Astrocyte (in vitro differentiated cells and primary cell): ENCODE results near the gene CAMK1G. TPM values are rescaled to one million over a fixed set of nuclear protein-coding genes. Genes with fewer than 3 reads are reported as not detected.

Experiments used
- DNase-seq: peaks from one replicate; pipeline ENCODE4 v3.0.0-alpha.2; 2010; ENCODE audit warnings: low read depth
- FAIRE-seq: peaks from 2 replicates; lab custom pipeline; 2011; peaks lifted over from hg19 to GRCh38; lab: Jason Lieb, UNC
- H2AFZ ChIP-seq: 2 replicates; pipeline ENCODE4 v1.6.0; 2012; ENCODE audit warnings: low read depth, low read length, inconsistent platforms
- H3K27ac ChIP-seq: 2 replicates; pipeline ENCODE4 v1.5.1; 2011; ENCODE audit warnings: low read depth, low read length, inconsistent platforms
- H3K27me3 ChIP-seq: 2 replicates; pipeline ENCODE4 v1.6.0; 2011; ENCODE audit warnings: low read length, inconsistent platforms; ENCODE audit not compliant: insufficient read depth
- H3K36me3 ChIP-seq: 2 replicates; pipeline ENCODE4 v1.5.1; 2011; ENCODE audit warnings: low read length, inconsistent platforms; ENCODE audit not compliant: insufficient read depth
- H3K4me1 ChIP-seq: 2 replicates; pipeline ENCODE4 v1.5.1; 2011; ENCODE audit warnings: low read length, inconsistent platforms; ENCODE audit not compliant: insufficient read depth
- H3K4me2 ChIP-seq: 2 replicates; pipeline ENCODE4 v1.6.0; 2012; ENCODE audit warnings: low read length, inconsistent platforms
- H3K4me3 ChIP-seq: 2 replicates; pipeline ENCODE4 v1.5.1; 2011; ENCODE audit warnings: low read depth, mild to moderate bottlenecking, low read length, inconsistent platforms; ENCODE audit not compliant: insufficient read depth
- H3K79me2 ChIP-seq: 2 replicates; pipeline ENCODE4 v1.6.0; 2012; ENCODE audit warnings: mild to moderate bottlenecking, low read length, inconsistent platforms; ENCODE audit not compliant: insufficient read depth
- H3K9ac ChIP-seq: 2 replicates; pipeline ENCODE4 v1.6.0; 2012; ENCODE audit warnings: mild to moderate bottlenecking, low read length, inconsistent platforms
- H3K9me3 ChIP-seq: 2 replicates; pipeline ENCODE4 v1.5.1; 2012; ENCODE audit warnings: low read depth, mild to moderate bottlenecking, low read length, inconsistent platforms; ENCODE audit not compliant: insufficient read depth
- H4K20me1 ChIP-seq: 2 replicates; pipeline ENCODE4 v1.6.0; 2012; ENCODE audit warnings: low read length, inconsistent platforms; ENCODE audit not compliant: insufficient read depth
- H3K27ac Mint-ChIP-seq: one replicate; pipeline ENCODE4 v1.8.0; 2021; ENCODE audit warnings: mild to moderate bottlenecking, mixed read lengths; ENCODE audit not compliant: unreplicated experiment
- H3K27me3 Mint-ChIP-seq: one replicate; pipeline ENCODE4 v1.8.0; 2021; ENCODE audit warnings: low read depth, mixed read lengths; ENCODE audit not compliant: unreplicated experiment
- H3K36me3 Mint-ChIP-seq: one replicate; pipeline ENCODE4 v1.8.0; 2021; ENCODE audit warnings: low read depth, mixed read lengths; ENCODE audit not compliant: unreplicated experiment
- H3K4me1 Mint-ChIP-seq: one replicate; pipeline ENCODE4 v1.8.0; 2021; ENCODE audit warnings: low read depth, mixed read lengths; ENCODE audit not compliant: unreplicated experiment
- H3K4me3 Mint-ChIP-seq: one replicate; pipeline ENCODE4 v1.8.0; 2021; ENCODE audit warnings: mild to moderate bottlenecking, moderate library complexity, mixed read lengths; ENCODE audit not compliant: unreplicated experiment
- H3K9me3 Mint-ChIP-seq: one replicate; pipeline ENCODE4 v1.8.0; 2021; ENCODE audit warnings: mild to moderate bottlenecking, mixed read lengths; ENCODE audit not compliant: unreplicated experiment
- EZH2 ChIP-seq: IDR thresholded peaks from 2 replicates; pipeline ENCODE4 v1.6.1; 2012; ENCODE audit warnings: mild to moderate bottlenecking, low read length, inconsistent platforms; ENCODE audit not compliant: insufficient read depth
- total RNA-seq: library from RNA; stranded (reverse); gene quantifications from 2 replicates; pipeline ENCODE4 v1.2.1, GENCODE V29; 2021
- TF ChIP-seq, protein P1 (sequence below): IDR thresholded peaks from 2 replicates; pipeline ENCODE4 v1.5.1; 2011; ENCODE audit warnings: low read depth, mild to moderate bottlenecking, inconsistent platforms, low read length, moderate library complexity; ENCODE audit not compliant: insufficient read depth

Gene CAMK1G
- total RNA-seq, 1 donor from 2014 or later = 0.45 TPM

DNA sequence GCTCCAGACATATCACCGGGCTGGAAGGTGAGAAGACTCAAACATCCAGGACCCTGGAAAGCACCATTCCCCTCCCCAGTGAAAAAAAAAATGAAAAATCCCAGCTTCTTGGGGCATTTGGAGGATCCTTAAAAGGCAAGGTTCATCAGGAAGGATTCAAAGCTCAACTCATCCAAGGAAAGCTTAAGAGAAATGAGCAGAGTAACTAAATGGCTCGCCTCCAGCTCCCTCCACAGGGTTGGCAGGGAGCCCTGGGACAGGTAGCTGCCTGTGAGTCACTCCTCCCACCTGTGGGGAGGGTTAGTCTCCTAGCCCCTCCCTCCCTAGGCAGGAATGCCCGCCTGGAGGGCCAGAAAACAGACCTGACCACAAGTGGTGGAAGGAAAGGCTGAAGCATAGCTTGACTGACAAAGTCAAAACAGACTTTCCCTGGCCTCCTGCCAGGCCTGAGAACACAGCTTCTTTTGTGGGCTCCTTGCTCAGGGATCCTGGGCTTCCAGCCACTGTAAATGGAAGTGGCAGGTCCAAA lies 69.4 kb downstream of the CAMK1G start:
- no peaks in the 10 kb centered on the region for H3K36me3 ChIP-seq
- Mint-ChIP-seq H3K27me3 (peaks cover 11% of the 10 kb centered on the region), H3K27ac (no peak overlapping the region), H3K4me3 (no peak overlapping the region), H3K4me1 (peaks cover 49% of the 10 kb centered on the region), H3K9me3 (no peaks in the 10 kb centered on the region), H3K36me3 (no peaks in the 10 kb centered on the region)
- H3K27ac ChIP-seq = no peak overlapping the region
- H3K4me2 ChIP-seq = peak overlapping the region; percentile 28
- no peak overlapping the region for H3K9ac ChIP-seq
- no peaks in the 10 kb centered on the region for H4K20me1 ChIP-seq
- no peaks in the 10 kb centered on the region for H3K27me3 ChIP-seq
- FAIRE-seq = no peak
- H3K4me3 ChIP-seq = no peak overlapping the region
- H2AFZ ChIP-seq = no peak overlapping the region
- peaks cover 63% of the 10 kb centered on the region for H3K4me1 ChIP-seq
- H3K79me2 ChIP-seq = no peaks in the 10 kb centered on the region
- H3K9me3 ChIP-seq = no peaks in the 10 kb centered on the region
- peak; percentile 67 for DNase-seq
- TF ChIP-seq, protein P1, sequence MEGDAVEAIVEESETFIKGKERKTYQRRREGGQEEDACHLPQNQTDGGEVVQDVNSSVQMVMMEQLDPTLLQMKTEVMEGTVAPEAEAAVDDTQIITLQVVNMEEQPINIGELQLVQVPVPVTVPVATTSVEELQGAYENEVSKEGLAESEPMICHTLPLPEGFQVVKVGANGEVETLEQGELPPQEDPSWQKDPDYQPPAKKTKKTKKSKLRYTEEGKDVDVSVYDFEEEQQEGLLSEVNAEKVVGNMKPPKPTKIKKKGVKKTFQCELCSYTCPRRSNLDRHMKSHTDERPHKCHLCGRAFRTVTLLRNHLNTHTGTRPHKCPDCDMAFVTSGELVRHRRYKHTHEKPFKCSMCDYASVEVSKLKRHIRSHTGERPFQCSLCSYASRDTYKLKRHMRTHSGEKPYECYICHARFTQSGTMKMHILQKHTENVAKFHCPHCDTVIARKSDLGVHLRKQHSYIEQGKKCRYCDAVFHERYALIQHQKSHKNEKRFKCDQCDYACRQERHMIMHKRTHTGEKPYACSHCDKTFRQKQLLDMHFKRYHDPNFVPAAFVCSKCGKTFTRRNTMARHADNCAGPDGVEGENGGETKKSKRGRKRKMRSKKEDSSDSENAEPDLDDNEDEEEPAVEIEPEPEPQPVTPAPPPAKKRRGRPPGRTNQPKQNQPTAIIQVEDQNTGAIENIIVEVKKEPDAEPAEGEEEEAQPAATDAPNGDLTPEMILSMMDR = no peak
- TF ChIP-seq EZH2 = no peak

DNA sequence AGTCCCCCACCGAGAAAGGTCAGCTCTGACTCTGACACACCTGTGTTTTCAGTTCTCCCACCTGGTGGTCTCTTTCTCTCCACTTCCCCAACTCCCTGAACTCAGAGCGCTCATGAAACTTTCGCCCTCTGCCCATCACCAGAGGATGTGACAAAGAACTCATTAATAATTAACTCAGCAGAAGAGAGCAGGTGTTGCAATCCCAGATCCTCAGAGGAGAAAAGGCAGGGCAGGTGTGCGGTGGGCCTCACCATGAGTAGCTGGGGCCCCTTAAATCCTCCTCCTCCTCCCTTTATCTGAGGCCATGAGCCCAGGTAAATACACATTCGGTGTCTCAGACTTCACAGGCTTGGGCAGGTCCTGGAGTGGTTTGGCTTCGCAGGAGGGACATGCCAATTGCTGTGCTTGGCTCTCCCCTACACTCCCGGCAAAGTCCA lies 70.4 kb downstream of the CAMK1G start:
- H3K9ac ChIP-seq = no peak overlapping the region
- no peaks in the 10 kb centered on the region for H3K36me3 ChIP-seq
- TF ChIP-seq, protein P1 = no peak
- no peak for TF ChIP-seq EZH2
- Mint-ChIP-seq H3K36me3 (no peaks in the 10 kb centered on the region), H3K9me3 (no peaks in the 10 kb centered on the region), H3K27ac (no peak overlapping the region), H3K27me3 (peaks cover 11% of the 10 kb centered on the region), H3K4me1 (peaks cover 41% of the 10 kb centered on the region), H3K4me3 (no peak overlapping the region)
- no peaks in the 10 kb centered on the region for H4K20me1 ChIP-seq
- no peak overlapping the region for H3K27ac ChIP-seq
- no peak for DNase-seq
- no peak overlapping the region for H2AFZ ChIP-seq
- peaks cover 53% of the 10 kb centered on the region for H3K4me1 ChIP-seq
- FAIRE-seq = no peak
- no peaks in the 10 kb centered on the region for H3K27me3 ChIP-seq
- H3K4me2 ChIP-seq = no peak overlapping the region
- no peaks in the 10 kb centered on the region for H3K9me3 ChIP-seq
- H3K79me2 ChIP-seq = no peaks in the 10 kb centered on the region
- no peak overlapping the region for H3K4me3 ChIP-seq

DNA sequence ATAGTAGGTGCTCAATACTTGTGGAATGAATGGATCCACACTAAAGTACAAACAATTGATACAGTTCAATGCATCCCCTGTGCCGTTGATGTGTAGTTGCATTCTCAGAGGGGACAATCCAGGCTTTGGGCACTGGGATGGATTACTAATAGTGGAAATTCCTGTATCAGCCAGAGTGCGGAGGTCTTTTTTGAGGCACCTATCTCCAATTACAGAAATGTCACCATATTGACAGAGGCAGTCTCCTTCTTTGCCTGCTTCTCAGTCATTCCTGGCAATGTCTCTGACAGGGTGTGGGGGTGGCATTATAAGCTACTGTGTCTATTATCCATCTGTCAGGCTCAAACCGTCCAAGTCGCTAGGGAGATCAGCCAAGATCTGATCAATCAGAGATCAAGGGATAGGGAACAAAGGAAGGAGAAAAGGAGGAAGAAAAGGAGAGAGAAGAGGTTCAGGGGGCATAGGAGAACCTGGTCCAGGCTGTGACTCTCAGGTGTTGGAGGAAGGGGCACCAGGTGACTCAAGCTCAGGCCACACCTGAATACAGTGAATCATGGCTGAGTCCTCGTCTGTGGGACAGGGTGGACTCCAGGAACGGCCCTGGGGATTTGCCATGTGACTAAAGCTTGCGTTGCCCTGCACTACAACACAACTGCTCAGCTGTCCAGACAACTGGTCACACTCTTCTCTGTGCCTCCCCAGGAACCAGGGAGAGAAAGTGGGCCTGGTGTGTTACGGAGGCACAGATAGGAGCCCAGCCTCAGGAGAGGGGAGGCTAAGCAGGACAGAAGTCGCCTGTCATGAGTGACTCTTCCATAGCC lies 72.1 kb downstream of the CAMK1G start:
- Mint-ChIP-seq H3K27ac (peak overlapping the region; percentile 45), H3K4me1 (peaks cover 33% of the 10 kb centered on the region), H3K27me3 (peaks cover 11% of the 10 kb centered on the region), H3K36me3 (no peaks in the 10 kb centered on the region), H3K4me3 (no peak overlapping the region), H3K9me3 (no peaks in the 10 kb centered on the region)
- DNase-seq = no peak
- Histone ChIP-seq H3K36me3 (no peaks in the 10 kb centered on the region), H3K27me3 (no peaks in the 10 kb centered on the region), H3K4me1 (peaks cover 37% of the 10 kb centered on the region), H3K4me3 (no peak overlapping the region), H3K27ac (no peak overlapping the region), H3K9me3 (no peaks in the 10 kb centered on the region), H3K9ac (no peak overlapping the region), H2AFZ (no peak overlapping the region), H3K79me2 (no peaks in the 10 kb centered on the region), H4K20me1 (no peaks in the 10 kb centered on the region), H3K4me2 (no peak overlapping the region)
- no peak for FAIRE-seq
- no peak for TF ChIP-seq EZH2
- TF ChIP-seq, protein P1 = no peak
